SK-N-SH (cell line): ENCODE measurements around the gene IMPG2. TPM values are rescaled to one million over a fixed set of nuclear protein-coding genes. Genes with fewer than 3 reads are reported as not detected.

Experiments
- CTCF ChIA-PET: fragments of 300-600, 350-600 bp; formaldehyde crosslinking; extraction: SDS; loops from one replicate; lab custom pipeline; 2021; lab: Yijun Ruan, JAX
- POLR2A ChIA-PET: fragments of 350-600 bp; sonication (Branson Sonifier 250); formaldehyde crosslinking; extraction: SDS; loops from one replicate; lab custom pipeline; 2020; ENCODE audit warnings: antibody characterized with exemption, inconsistent platforms; lab: Yijun Ruan, JAX
- DNase-seq: peaks from one replicate; pipeline ENCODE4 v3.0.0; 2012
- H2AFZ ChIP-seq: fragments of 200-600 bp; sonication (generic); 2 replicates; pipeline ENCODE4 v1.8.1; 2016; ENCODE audit warnings: antibody characterized with exemption, mild to moderate bottlenecking, low read depth
- H3F3A ChIP-seq: fragments of 200-600 bp; sonication (generic); replicated peaks from 2 replicates; pipeline ENCODE3; 2016; ENCODE audit warnings: antibody characterized with exemption, mild to moderate bottlenecking; ENCODE audit not compliant: insufficient read depth
- H3K27ac ChIP-seq, 2 experiments: fragments of 200-500 bp in 1 of 2; fragments of 200-600 bp in 1 of 2; sonication (Bioruptor generic) in 1 of 2; sonication (generic), shearing (Covaris generic) in 1 of 2; 2 replicates each; pipeline versions ENCODE4 v1.5.1 to v1.6.1; 2014 to 2016; ENCODE audit warnings: low read depth in 2 of 2, inconsistent platforms in 1 of 2, low read length in 1 of 2, mild to moderate bottlenecking in 1 of 2, mixed read lengths in 1 of 2
- H3K27me3 ChIP-seq: fragments of 200-600 bp; sonication (generic), shearing (Covaris generic); 2 replicates; pipeline ENCODE4 v1.6.1; 2016; ENCODE audit warnings: mixed run types; ENCODE audit not compliant: insufficient read depth
- H3K36me3 ChIP-seq, 2 experiments: fragments of 200-500 bp in 1 of 2; fragments of 200-600 bp in 1 of 2; sonication (Bioruptor generic) in 1 of 2; sonication (generic) in 1 of 2; replicated peaks in 1 of 2; 2 replicates each; pipeline versions ENCODE3 to v1.5.1; 2014 to 2016; ENCODE audit warnings: low read length in 1 of 2, mild to moderate bottlenecking in 1 of 2; ENCODE audit not compliant: insufficient read depth in 2 of 2, control insufficient read depth in 1 of 2
- H3K4me1 ChIP-seq, 2 experiments: fragments of 200-500 bp in 1 of 2; fragments of 200-600 bp in 1 of 2; sonication (Bioruptor generic) in 1 of 2; sonication (generic), shearing (Covaris generic) in 1 of 2; 2 replicates each; pipeline versions ENCODE4 v1.5.1 to v1.6.1; 2014 to 2016; ENCODE audit warnings: low read depth in 1 of 2, low read length in 1 of 2, mixed run types in 1 of 2; ENCODE audit not compliant: insufficient read depth in 2 of 2, control insufficient read depth in 1 of 2
- H3K4me2 ChIP-seq: fragments of 200-600 bp; sonication (generic), shearing (Covaris generic); 2 replicates; pipeline ENCODE4 v1.6.1; 2017; ENCODE audit warnings: mixed run types
- H3K4me3 ChIP-seq, 2 experiments: fragments of 200-500 bp in 1 of 2; fragments of 200-600 bp in 1 of 2; sonication (Bioruptor generic) in 1 of 2; sonication (generic), shearing (Covaris generic) in 1 of 2; 2 replicates each; pipeline versions ENCODE4 v1.5.1 to v1.8.1; 2014 to 2016; ENCODE audit warnings: low read depth in 2 of 2, inconsistent platforms in 1 of 2, low read length in 1 of 2, mild to moderate bottlenecking in 1 of 2, mixed read lengths in 1 of 2, moderate library complexity in 1 of 2
- H3K79me2 ChIP-seq: fragments of 200-600 bp; sonication (generic); 2 replicates; pipeline ENCODE4 v1.8.1; 2017; ENCODE audit warnings: mild to moderate bottlenecking; ENCODE audit not compliant: insufficient read depth
- H3K9ac ChIP-seq: fragments of 200-600 bp; sonication (generic); 2 replicates; pipeline ENCODE4 v1.6.1; 2017; ENCODE audit warnings: mixed run types
- H3K9me2 ChIP-seq: fragments of 200-600 bp; sonication (generic); 2 replicates; pipeline ENCODE4 v1.6.1; 2017; ENCODE audit warnings: mixed run types
- H3K9me3 ChIP-seq: fragments of 200-600 bp; sonication (generic); 2 replicates; pipeline ENCODE4 v1.6.1; 2017; ENCODE audit warnings: mixed run types, mild to moderate bottlenecking, moderate library complexity
- H4K20me1 ChIP-seq: fragments of 200-600 bp; sonication (generic); 2 replicates; pipeline ENCODE4 v1.6.1; 2017; ENCODE audit warnings: mild to moderate bottlenecking, mixed run types; ENCODE audit not compliant: insufficient read depth
- CHD2 ChIP-seq: fragments of 150-350 bp; IDR thresholded peaks from 2 replicates; pipeline ENCODE4 v1.6.1; 2018; ENCODE audit warnings: low read length; ENCODE audit not compliant: partially characterized antibody
- EP300 ChIP-seq, 2 experiments: IDR thresholded peaks; 2 replicates each; pipeline versions ENCODE4 v1.4.0 to v1.6.1; 2012; ENCODE audit warnings: borderline replicate concordance in 1 of 2, low read depth in 1 of 2, low read length in 1 of 2
- FOSL2 ChIP-seq: IDR thresholded peaks from 2 replicates; pipeline ENCODE4 v1.4.0; 2012; ENCODE audit warnings: low read depth, mild to moderate bottlenecking, moderate library complexity, borderline replicate concordance
- FOXJ3 ChIP-seq: sonication (generic); formaldehyde crosslinking; IDR thresholded peaks from 2 replicates; pipeline ENCODE4 v1.5.1; 2020; ENCODE audit warnings: mild to moderate bottlenecking, missing genetic modification reagents
- FOXM1 ChIP-seq: IDR thresholded peaks from 2 replicates; pipeline ENCODE4 v1.4.0; 2012; ENCODE audit warnings: low read depth, mild to moderate bottlenecking
- IRF3 ChIP-seq: fragments of 150-350 bp; IDR thresholded peaks from 2 replicates; pipeline ENCODE4 v1.6.1; 2016; ENCODE audit warnings: mild to moderate bottlenecking, low read depth, low read length
- MXI1 ChIP-seq: IDR thresholded peaks from 2 replicates; pipeline ENCODE4 v1.6.1; 2012; ENCODE audit warnings: mild to moderate bottlenecking, low read depth, low read length, improper control_type of control experiment
- NRF1 ChIP-seq: IDR thresholded peaks from 2 replicates; pipeline ENCODE4 v1.6.1; 2012; ENCODE audit warnings: low read depth, mild to moderate bottlenecking, low read length
- PBX3 ChIP-seq: IDR thresholded peaks from 2 replicates; pipeline ENCODE4; 2012
- RAD21 ChIP-seq: IDR thresholded peaks from 2 replicates; pipeline ENCODE4 v1.6.1; 2012; ENCODE audit warnings: mild to moderate bottlenecking, low read length
- RFX5 ChIP-seq: IDR thresholded peaks from 2 replicates; pipeline ENCODE4 v1.6.1; 2012; ENCODE audit warnings: mild to moderate bottlenecking, improper control_type of control experiment, low read length
- SIN3A ChIP-seq: IDR thresholded peaks from 2 replicates; pipeline ENCODE4 v1.6.1; 2012; ENCODE audit warnings: low read depth, mild to moderate bottlenecking, low read length, moderate library complexity, borderline replicate concordance
- SMC3 ChIP-seq: IDR thresholded peaks from 2 replicates; pipeline ENCODE4 v1.6.1; 2012; ENCODE audit warnings: low read depth, low read length, improper control_type of control experiment
- TAF1 ChIP-seq: IDR thresholded peaks from 2 replicates; pipeline ENCODE4 v1.6.1; 2012; ENCODE audit warnings: low read depth, mild to moderate bottlenecking, low read length, moderate library complexity, borderline replicate concordance
- TCF12 ChIP-seq: IDR thresholded peaks from 2 replicates; pipeline ENCODE4 v1.4.0; 2012
- YY1 ChIP-seq: IDR thresholded peaks from 2 replicates; pipeline ENCODE4 v1.4.0; 2012; ENCODE audit warnings: low read depth, mild to moderate bottlenecking
- WGBS: methylation state at CpG from one replicate; pipeline ENCODE4 v1.1.6; 2017; ENCODE audit warnings: low lambda C conversion rate; 5-methylcytosine and 5-hydroxymethylcytosine counted together
- polyA plus RNA-seq, 3 experiments: library from polyadenylated mRNA; depleted of rRNA; stranded (reverse); fragments of >200 nt; gene quantifications; 2 replicates each; pipeline ENCODE4 v1.2.3, GENCODE V29; 2012
- TF ChIP-seq, protein P1 (sequence below): fragments of 150-350 bp; IDR thresholded peaks from 2 replicates; pipeline ENCODE4 v1.6.1; 2017; ENCODE audit warnings: antibody characterized with exemption, low read length, low read depth, borderline replicate concordance

IMPG2 gene
- polyA plus RNA-seq, 1 of the 3 experiments (the other 2 are of a cell fraction) = 0.03 TPM

DNA sequence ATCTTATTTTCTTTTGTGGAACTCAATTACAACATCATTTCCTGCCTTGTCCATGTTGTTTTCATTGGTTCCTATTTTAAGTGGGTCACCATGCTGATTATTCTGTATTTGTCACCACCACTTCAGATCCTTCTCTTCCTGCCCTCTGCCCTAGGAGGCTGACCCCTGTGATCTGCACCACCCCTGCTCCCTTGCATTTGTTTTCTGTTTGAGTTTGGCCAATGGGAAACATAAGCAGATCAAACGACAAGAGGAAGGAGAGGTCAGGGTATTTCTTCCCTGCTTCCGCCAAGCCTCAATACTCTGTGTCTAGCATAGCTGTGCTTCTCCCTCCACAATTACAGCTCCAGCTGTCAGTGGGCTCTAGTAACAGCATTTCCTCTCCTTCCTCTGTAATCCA is 71.6 kb downstream of the IMPG2 start:
- Histone ChIP-seq H3K79me2 (no peaks in the 10 kb centered on the region), H3K27me3 (no peaks in the 10 kb centered on the region), H4K20me1 (no peaks in the 10 kb centered on the region), H3K9ac (no peak overlapping the region), H3K9me2 (no peaks in the 10 kb centered on the region), H3F3A (peaks cover 2% of the 10 kb centered on the region), H2AFZ (no peak overlapping the region), H3K4me1 (no peaks in the 10 kb centered on the region), H3K27ac (no peak overlapping the region), H3K9me3 (no peaks in the 10 kb centered on the region), H3K4me3 (no peak overlapping the region), H3K36me3 (no peaks in the 10 kb centered on the region), H3K4me2 (no peak overlapping the region)
- DNase-seq = no peak
- TF ChIP-seq YY1 (no peak), FOXJ3 (CRISPR knock-in tag) (no peak), RFX5 (no peak), PBX3 (no peak), FOXM1 (no peak), RAD21 (no peak), EP300 (IDR thresholded peaks at IDR 0.05; ENCODE audit: borderline replicate concordance in 1 of 2, low read depth in 1 of 2, low read length in 1 of 2) (no peak), TCF12 (no peak), CHD2 (no peak), SIN3A (no peak), FOSL2 (no peak)
- TF ChIP-seq, protein P1, sequence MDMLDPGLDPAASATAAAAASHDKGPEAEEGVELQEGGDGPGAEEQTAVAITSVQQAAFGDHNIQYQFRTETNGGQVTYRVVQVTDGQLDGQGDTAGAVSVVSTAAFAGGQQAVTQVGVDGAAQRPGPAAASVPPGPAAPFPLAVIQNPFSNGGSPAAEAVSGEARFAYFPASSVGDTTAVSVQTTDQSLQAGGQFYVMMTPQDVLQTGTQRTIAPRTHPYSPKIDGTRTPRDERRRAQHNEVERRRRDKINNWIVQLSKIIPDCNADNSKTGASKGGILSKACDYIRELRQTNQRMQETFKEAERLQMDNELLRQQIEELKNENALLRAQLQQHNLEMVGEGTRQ = no peak
- CTCF ChIA-PET = no interaction called here
- POLR2A ChIA-PET = no interaction called here
- WGBS = 58% methylated on average over 2 of the region's 2 CpGs

DNA sequence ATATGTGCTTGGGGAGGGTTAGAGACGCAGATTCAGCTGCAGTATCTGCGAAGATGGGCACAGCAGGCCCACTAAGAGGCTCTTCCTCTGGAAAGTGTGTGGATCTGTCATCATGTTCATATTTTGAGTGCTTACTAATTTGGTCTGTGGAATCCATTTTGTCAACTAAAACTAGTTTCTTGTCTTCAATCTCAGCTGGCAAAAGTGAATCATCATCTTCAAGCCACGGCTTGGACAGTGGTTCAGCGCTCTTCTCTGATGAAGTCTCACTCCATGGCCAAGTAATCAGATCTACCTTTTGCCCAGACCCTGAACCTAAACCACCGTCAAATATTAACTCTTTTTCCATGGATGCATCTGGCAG is 76.2 kb downstream of the IMPG2 start:
- no peaks in the 10 kb centered on the region for H4K20me1 ChIP-seq
- H3K9me2 ChIP-seq = no peaks in the 10 kb centered on the region
- ChIA-PET POLR2A (no interaction called here), CTCF (no interaction called here)
- no peaks in the 10 kb centered on the region for H3K9me3 ChIP-seq
- H3K4me2 ChIP-seq = no peak overlapping the region
- H3K4me1 ChIP-seq = no peaks in the 10 kb centered on the region
- 0 out of 4 replicates have a peak overlapping the region, but pooled peaks of 1 of the 2 experiments have one; percentile 2 for H3K27ac ChIP-seq
- H3F3A ChIP-seq = peaks cover 9% of the 10 kb centered on the region
- no peaks in the 10 kb centered on the region for H3K27me3 ChIP-seq
- no peak overlapping the region for H3K9ac ChIP-seq
- no peaks in the 10 kb centered on the region for H3K36me3 ChIP-seq
- no peak for DNase-seq
- WGBS = 68% methylated on average over 5 of the region's 5 CpGs
- no peak overlapping the region for H3K4me3 ChIP-seq
- H2AFZ ChIP-seq = peak overlapping the region; percentile 5; the same call in 1 of the 2 replicates
- TF ChIP-seq SMC3 (no peak), FOSL2 (no peak), NRF1 (no peak), CHD2 (no peak), MXI1 (no peak), IRF3 (no peak), RFX5 (no peak), TAF1 (no peak)
- no peaks in the 10 kb centered on the region for H3K79me2 ChIP-seq
